GM23248 (cell line): ENCODE data around the gene MMP23B. TPM values are rescaled to one million over a fixed set of nuclear protein-coding genes. Genes with fewer than 3 reads are reported as not detected.
"Not testable (repeated sequence)": the region's sequence is repeated elsewhere in the genome, so short reads cannot be mapped to it uniquely, and the experiment has no call there.

Source experiments
- DNase-seq: peaks from one replicate; pipeline ENCODE4 v3.0.0-alpha.2; 2015
- H2AFZ ChIP-seq: fragments of 200-600 bp; sonication (generic); 2 replicates; pipeline ENCODE4 v1.6.1; 2016; ENCODE audit warnings: antibody characterized with exemption
- H3F3A ChIP-seq: fragments of 200-600 bp; sonication (generic); 2 replicates; pipeline ENCODE4 v1.6.1; 2016; ENCODE audit warnings: mild to moderate bottlenecking, antibody characterized with exemption, mixed run types; ENCODE audit not compliant: insufficient read depth
- H3K27ac ChIP-seq: fragments of 200-600 bp; sonication (generic); 2 replicates; pipeline ENCODE4 v1.5.1; 2016; ENCODE audit warnings: mild to moderate bottlenecking
- H3K27me3 ChIP-seq: fragments of 200-600 bp; sonication (generic); replicated peaks from 2 replicates; pipeline ENCODE4 v1.6.1; 2016; ENCODE audit warnings: mild to moderate bottlenecking; ENCODE audit not compliant: insufficient read depth
- H3K36me3 ChIP-seq: fragments of 200-600 bp; sonication (generic); 2 replicates; pipeline ENCODE4 v1.6.1; 2016; ENCODE audit warnings: low read depth, mild to moderate bottlenecking
- H3K4me1 ChIP-seq: fragments of 200-600 bp; sonication (generic); 2 replicates; pipeline ENCODE4 v1.6.1; 2016; ENCODE audit warnings: mild to moderate bottlenecking; ENCODE audit not compliant: insufficient read depth
- H3K4me2 ChIP-seq: fragments of 200-600 bp; sonication (generic); one replicate; pipeline ENCODE4 v1.6.1; 2016; ENCODE audit warnings: mild to moderate bottlenecking; ENCODE audit not compliant: unreplicated experiment
- H3K4me3 ChIP-seq: fragments of 200-600 bp; sonication (generic); 2 replicates; pipeline ENCODE4 v1.5.1; 2016; ENCODE audit warnings: mild to moderate bottlenecking
- H3K79me2 ChIP-seq: fragments of 200-600 bp; sonication (generic); 2 replicates; pipeline ENCODE4 v1.6.1; 2016; ENCODE audit warnings: mild to moderate bottlenecking; ENCODE audit not compliant: insufficient read depth
- H3K9ac ChIP-seq: fragments of 200-600 bp; sonication (generic); 2 replicates; pipeline ENCODE4 v1.6.1; 2016; ENCODE audit warnings: mild to moderate bottlenecking
- H3K9me2 ChIP-seq: fragments of 200-600 bp; sonication (generic); 2 replicates; pipeline ENCODE4 v1.6.1; 2016; ENCODE audit warnings: mixed run types, mild to moderate bottlenecking, moderate library complexity; ENCODE audit not compliant: insufficient read depth
- H3K9me3 ChIP-seq: fragments of 200-600 bp; sonication (generic); one replicate; pipeline ENCODE4 v1.6.1; 2017; ENCODE audit warnings: low read depth
- H4K20me1 ChIP-seq: fragments of 200-600 bp; sonication (generic); 2 replicates; pipeline ENCODE4 v1.6.0; 2016; ENCODE audit not compliant: insufficient read depth
- WGBS, 2 experiments: methylation state at CpG; one replicate each; pipeline ENCODE4 v1.1.6; 2015 to 2017; ENCODE audit warnings: low lambda C conversion rate in 2 of 2, low coverage in 1 of 2; ENCODE audit errors: missing lambda C conversion rate in 2 of 2; 5-methylcytosine and 5-hydroxymethylcytosine counted together
- in situ Hi-C: fragments of 300-500 bp; cut with MboI; formaldehyde crosslinking; loops from 2 replicates; pipeline ENCODE4 v1.15.0; 2020
- polyA plus RNA-seq: library from polyadenylated mRNA; unstranded; fragments of >200 nt; fragmentation: Nextera tagmentation; extraction: Ambion mirVana; gene quantifications from 2 replicates; pipeline ENCODE4 v1.2.1, GENCODE V29; 2016
- total RNA-seq: library from RNA; depleted of rRNA; stranded (reverse); fragments of >200 nt; shearing (Covaris generic); gene quantifications from 2 replicates; pipeline ENCODE4 v1.2.3, GENCODE V29; 2014

The MMP23B gene
- total and polyA plus RNA-seq, 2 experiments from 2014 or later: 1.1 TPM; not detected in 1

GRCh38 chr1:1647567-1648241 is 15.7 kb downstream of the MMP23B start:
- H3K4me1 ChIP-seq, H3K9me2 ChIP-seq, DNase-seq, H3K79me2 ChIP-seq, in situ Hi-C loops, H3K4me3 ChIP-seq, H2AFZ ChIP-seq, H3K36me3 ChIP-seq, H3K9ac ChIP-seq, H3K27me3 ChIP-seq, H4K20me1 ChIP-seq, H3K9me3 ChIP-seq, H3F3A ChIP-seq, H3K27ac ChIP-seq, H3K4me2 ChIP-seq: not testable (repeated sequence)
- WGBS, 2 experiments: 89 to 91% methylated on average over 17 of the region's 17 CpGs

- H3K9ac ChIP-seq: not testable (repeated sequence)
These were observed 16.3 kb downstream of the MMP23B start for GRCh38 chr1:1648265-1648664.

DNA sequence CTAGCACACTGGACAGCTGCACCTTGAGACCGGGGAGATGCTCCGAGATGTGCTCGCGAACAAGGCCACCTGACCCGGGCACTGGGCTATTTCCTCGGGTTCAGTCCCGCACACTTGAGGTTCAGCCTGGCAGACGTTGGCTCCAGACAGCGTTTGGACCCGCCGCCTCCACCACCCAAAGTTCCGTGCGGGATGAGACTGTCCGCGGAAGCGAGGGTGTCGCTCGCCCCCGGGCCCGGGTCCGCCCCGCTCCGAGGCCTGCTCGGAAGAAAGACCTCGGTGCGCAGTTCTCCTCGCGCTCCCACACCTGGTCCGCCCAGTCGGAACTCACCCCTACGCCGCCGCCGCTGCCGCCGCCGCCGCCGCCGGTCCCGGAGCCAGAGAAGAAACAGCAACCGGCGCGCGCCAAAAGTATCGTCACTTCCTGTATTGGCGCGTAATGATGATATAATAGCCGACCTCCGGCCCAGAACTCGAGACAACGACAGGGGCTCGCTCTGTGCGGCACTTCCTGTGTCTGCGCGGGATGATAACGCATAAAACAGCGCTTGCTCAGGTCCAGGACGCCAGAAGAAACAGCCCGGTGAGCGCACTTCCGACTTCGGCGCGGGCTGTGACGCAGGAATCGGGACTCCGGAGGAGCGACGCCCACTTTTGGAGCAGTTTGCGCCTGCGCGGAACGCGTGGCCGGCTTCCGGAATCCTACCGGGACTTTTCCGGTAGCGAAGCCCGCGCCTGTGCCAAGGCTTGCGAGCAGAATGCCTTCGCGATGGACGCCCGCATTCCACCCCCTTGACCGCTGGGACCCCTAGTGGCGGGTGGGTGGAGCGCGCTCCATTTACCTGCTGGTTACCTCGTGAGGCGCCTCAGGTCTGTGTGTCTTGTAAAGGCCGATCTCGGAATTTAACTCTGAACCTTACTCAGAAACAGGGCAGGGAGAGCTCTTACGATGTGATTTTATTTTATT is 26.9 kb downstream of the MMP23B start, which contains the start of gene CDK11B:
Gene CDK11B, minus strand, starts transcription at position 422 of the 967 bp plus-strand sequence. CDS start 1,519 bp downstream, outside the sequence.
- Histone ChIP-seq H3K4me1 (peaks cover 35% of the 10 kb centered on the region), H3K27ac (peak within 1 kb of the TSS; percentile 99), H3K4me3 (peak within 1 kb of the TSS; percentile 83), H3F3A (peaks cover 26% of the 10 kb centered on the region), H2AFZ (peak within 1 kb of the TSS; percentile 72), H3K79me2 (peaks cover 44% of the 10 kb centered on the region), H3K9ac (peak within 1 kb of the TSS; percentile 94), H3K4me2 (peak within 1 kb of the TSS; percentile 65), H3K36me3 (peaks cover 11% of the 10 kb centered on the region)
- H3K9me2 ChIP-seq, H3K27me3 ChIP-seq, H3K9me3 ChIP-seq, in situ Hi-C loops, H4K20me1 ChIP-seq: not testable (repeated sequence)
- whole genome bisulfite sequencing, 2 experiments: 1% methylated on average over 56 to 64 of the region's 96 CpGs
- DNase-seq: peak; percentile 96

More at GRCh38 chr1:1648265-1648664, 16.3 kb downstream of the MMP23B start:
- in situ Hi-C loops, H3K4me2 ChIP-seq, H3K27ac ChIP-seq, H3K9me3 ChIP-seq, H3K27me3 ChIP-seq, H3K79me2 ChIP-seq, H3K4me3 ChIP-seq, H3K9me2 ChIP-seq, DNase-seq, H2AFZ ChIP-seq, H3F3A ChIP-seq, H3K36me3 ChIP-seq, H4K20me1 ChIP-seq, H3K4me1 ChIP-seq: not testable (repeated sequence)
- 86 to 88% methylated on average over 11 of the region's 11 CpGs for WGBS, 2 experiments

DNA sequence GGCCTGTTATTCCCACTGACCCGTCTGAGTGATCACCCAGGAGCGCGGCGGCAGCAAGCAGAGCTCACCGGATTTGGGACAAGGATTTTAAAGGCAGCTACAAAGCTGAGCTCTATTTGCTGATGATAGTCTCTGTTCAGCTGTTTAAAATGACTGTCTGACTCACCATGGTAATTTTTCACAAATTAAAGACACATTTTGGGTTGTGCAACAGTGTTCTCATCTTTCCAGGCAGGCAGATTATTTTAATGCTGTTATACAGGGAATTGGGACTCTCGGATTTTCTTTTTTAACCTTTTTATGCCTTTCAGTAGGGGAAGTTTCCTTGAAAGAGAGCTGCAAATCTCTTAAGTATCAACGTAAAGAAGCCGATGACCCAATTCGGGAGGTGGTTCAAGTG is 30.4 kb downstream of the MMP23B start:
- whole genome bisulfite sequencing, 2 experiments: 0 to 1% methylated on average over 9 of the region's 9 CpGs
- peak overlapping the region; percentile 78 for H3K9ac ChIP-seq
- peak overlapping the region; percentile 95 for H3K27ac ChIP-seq

GRCh38 chr1:1662830-1663560 is 31.0 kb downstream of the MMP23B start:
- Histone ChIP-seq H3K27ac (peak overlapping the region; percentile 95), H3K4me2 (peak overlapping the region; percentile 93)

More for the DNA sequence above, 30.4 kb downstream of the MMP23B start:
- H3K36me3 ChIP-seq: peaks cover 13% of the 10 kb centered on the region; the same call in 1 of the 2 replicates
- H3K27me3 ChIP-seq, DNase-seq, H3K9me2 ChIP-seq, H3K9me3 ChIP-seq, in situ Hi-C loops, H4K20me1 ChIP-seq: not testable (repeated sequence)
- H3K79me2 ChIP-seq: peaks cover 11% of the 10 kb centered on the region
- H3K4me3 ChIP-seq: peak overlapping the region; percentile 56
- peak overlapping the region; percentile 93 for H3K4me2 ChIP-seq
- peaks cover 26% of the 10 kb centered on the region for H3F3A ChIP-seq
- H2AFZ ChIP-seq: peak overlapping the region; percentile 1; the same call in 1 of the 2 replicates
- H3K4me1 ChIP-seq: peaks cover 30% of the 10 kb centered on the region

GRCh38 chr1:1664318-1664717 is 32.3 kb downstream of the MMP23B start:
- H3K9me2 ChIP-seq, H3K9me3 ChIP-seq, H3K9ac ChIP-seq, H4K20me1 ChIP-seq, H2AFZ ChIP-seq, H3K27me3 ChIP-seq, in situ Hi-C loops, H3K79me2 ChIP-seq, H3K27ac ChIP-seq, H3K4me3 ChIP-seq, DNase-seq, H3K4me2 ChIP-seq: not testable (repeated sequence)
- H3K4me1 ChIP-seq: peaks cover 26% of the 10 kb centered on the region
- H3K36me3 ChIP-seq: peaks cover 13% of the 10 kb centered on the region; the same call in 1 of the 2 replicates
- WGBS, 2 experiments: 69 to 81% methylated on average over 2 to 10 of the region's 11 CpGs
- peaks cover 26% of the 10 kb centered on the region for H3F3A ChIP-seq

More at GRCh38 chr1:1662830-1663560, 31.0 kb downstream of the MMP23B start:
- H3K9me3 ChIP-seq, H3K9me2 ChIP-seq, H4K20me1 ChIP-seq, in situ Hi-C loops, H3K27me3 ChIP-seq, H3K79me2 ChIP-seq: not testable (repeated sequence)
- Histone ChIP-seq H3K36me3 (peaks cover 13% of the 10 kb centered on the region; the same call in 1 of the 2 replicates), H3K9ac (peak overlapping the region; percentile 78), H3F3A (peaks cover 26% of the 10 kb centered on the region), H3K4me1 (peaks cover 27% of the 10 kb centered on the region), H3K4me3 (peak overlapping the region; percentile 56), H2AFZ (peak overlapping the region; percentile 1; the same call in 1 of the 2 replicates)
- WGBS, 2 experiments: 10% methylated on average over 15 of the region's 15 CpGs
- peak; percentile 48 for DNase-seq
